Breast epithelium (tissue), 3 donors: ENCODE results near the gene LEMD3.

Source experiments
- CTCF ChIP-seq, 3 donors: fragments of 450-650 bp; IDR thresholded peaks; one replicate each; pipeline ENCODE4 v1.5.1; 2016 to 2017; ENCODE audit warnings: antibody characterized with exemption in 3 of 3, mild to moderate bottlenecking in 3 of 3, moderate library complexity in 3 of 3
- POLR2A ChIP-seq: fragments of 450-650 bp; IDR thresholded peaks from one replicate; pipeline ENCODE4 v1.6.1; 2016; ENCODE audit warnings: antibody characterized with exemption, mild to moderate bottlenecking, moderate library complexity
- POLR2AphosphoS5 ChIP-seq, 3 donors: sonication (generic); formaldehyde crosslinking; IDR thresholded peaks; one replicate each; pipeline ENCODE4 v1.6.1; 2017; ENCODE audit warnings: antibody characterized with exemption in 3 of 3

- TF ChIP-seq CTCF (IDR thresholded peaks at IDR 0.05) (no peak), POLR2A (no peak), POLR2AphosphoS5 (IDR thresholded peaks at IDR 0.05) (no peak)
Observed at GRCh38 chr12:65269603-65270002, 100.2 kb downstream of the LEMD3 start.
